Activated CD4-positive, CD25-positive, alpha-beta regulatory T cell (primary cell): ENCODE data around the gene ACAT2.
A peak's percentile ranks its signal among the peaks of the same experiment; 100 is the strongest.
"Not testable (repeated sequence)": the region's sequence is repeated elsewhere in the genome, so short reads cannot be mapped to it uniquely, and the experiment has no call there.

Experiments
- DNase-seq, 4 experiments: peaks; one replicate each; lab custom pipeline; 2025; lab: John Stamatoyannopoulos, UW

ACAT2 gene

GRCh38 chr6:159761873-159762680 lies at the start of gene ACAT2:
ACAT2 (plus strand) TSS chr6:159762045; CDS start chr6:159762088, 43 bp downstream.
- DNase-seq, result peak; percentile 76 to 90 (median 84)

GRCh38 chr6:159712389-159712788 lies 49.5 kb upstream of the ACAT2 start:
- DNase-seq, result not testable (repeated sequence)

- no peak for DNase-seq
These were observed 47.9 kb upstream of the ACAT2 start for GRCh38 chr6:159713984-159714383.

GRCh38 chr6:159714404-159714803 lies 47.4 kb upstream of the ACAT2 start:
- no peak for DNase-seq

GRCh38 chr6:159715166-159715565 lies 46.7 kb upstream of the ACAT2 start:
- no peak for DNase-seq

- DNase-seq, result no peak
These were observed 46.2 kb upstream of the ACAT2 start for GRCh38 chr6:159715605-159716004.

GRCh38 chr6:159716247-159717096 lies 45.4 kb upstream of the ACAT2 start:
- DNase-seq, result no peak

- no peak for DNase-seq
These were observed 43.2 kb upstream of the ACAT2 start for GRCh38 chr6:159718634-159719033.

- DNase-seq, result no peak
These were observed 42.6 kb upstream of the ACAT2 start for GRCh38 chr6:159719287-159719686.

GRCh38 chr6:159720708-159721107 lies 41.1 kb upstream of the ACAT2 start:
- DNase-seq, result peak in 2 of 4 experiments; percentile 13 to 31

- not testable (repeated sequence) for DNase-seq
These were observed 39.9 kb upstream of the ACAT2 start for GRCh38 chr6:159721981-159722380.

- DNase-seq, result no peak
These were observed 39.2 kb upstream of the ACAT2 start for GRCh38 chr6:159722655-159723054.

- no peak for DNase-seq
These were observed 38.6 kb upstream of the ACAT2 start for GRCh38 chr6:159723259-159723658.

- DNase-seq, result no peak
These were observed 37.1 kb upstream of the ACAT2 start for GRCh38 chr6:159724778-159725177.

- not testable (repeated sequence) for DNase-seq
These were observed 36.6 kb upstream of the ACAT2 start for GRCh38 chr6:159725208-159725607.

- DNase-seq, result peak in 1 of 4 experiments; percentile 47
These were observed 35.5 kb upstream of the ACAT2 start for GRCh38 chr6:159726255-159726917.

- peak; percentile 92 to 96 (median 94) for DNase-seq
These were observed 34.7 kb upstream of the ACAT2 start, which contains the start of gene WTAP for GRCh38 chr6:159726918-159727716. WTAP (plus strand) TSS chr6:159727506; CDS start chr6:159736266, 8,760 bp downstream.

- DNase-seq, result peak in 2 of 4 experiments; percentile 52 to 56
These were observed 34.0 kb upstream of the ACAT2 start for GRCh38 chr6:159727717-159728445.

- DNase-seq, result no peak
These were observed 33.3 kb upstream of the ACAT2 start for GRCh38 chr6:159728531-159728964.

- no peak for DNase-seq
These were observed 32.1 kb upstream of the ACAT2 start for GRCh38 chr6:159729598-159730331.
